HG03025 (cell line): ENCODE measurements around the gene CREB5.

Experiments
- ATAC-seq: cut with Tn5 transposase; IDR thresholded peaks from one replicate; pipeline ENCODE4 v1.9.1; 2021; ENCODE audit warnings: mild to moderate bottlenecking, moderate library complexity; ENCODE audit not compliant: unreplicated experiment, low FRiP score

The CREB5 gene

DNA sequence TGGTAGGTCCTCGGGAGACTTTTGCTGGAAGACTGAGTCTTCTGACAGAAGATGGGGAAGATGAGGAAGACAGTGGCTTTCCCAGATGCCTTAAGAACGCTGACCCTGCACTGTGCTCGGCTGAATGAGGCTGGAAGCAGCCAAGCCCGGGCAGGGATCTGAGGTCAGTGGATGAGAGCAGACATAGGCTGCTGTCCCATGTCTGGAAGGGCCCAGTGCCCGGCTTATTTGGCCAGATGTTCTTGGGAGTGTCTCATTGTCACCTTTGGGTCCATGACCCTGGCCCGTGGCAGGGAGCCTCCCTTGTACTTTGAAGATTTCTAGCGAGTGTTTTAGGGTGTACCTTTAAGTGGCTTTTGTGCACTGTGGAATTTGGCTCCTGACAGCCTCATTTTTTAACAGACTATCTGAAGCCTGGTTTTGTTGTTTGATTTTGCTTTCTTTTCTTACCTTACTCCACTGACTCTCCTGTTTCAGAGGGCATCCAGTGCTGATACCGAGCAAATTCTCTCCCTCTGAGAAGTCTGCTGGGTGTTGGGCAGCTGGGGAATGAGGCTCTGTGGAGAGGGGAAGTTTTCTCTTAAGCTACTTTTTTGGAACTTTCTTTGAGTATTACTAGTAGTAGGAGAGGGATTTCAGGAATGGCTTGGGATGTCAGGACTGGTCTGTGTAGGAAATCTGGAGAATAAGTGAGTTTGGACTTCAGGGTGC, 61.4 kb downstream of the CREB5 start:
- no peak for ATAC-seq

DNA sequence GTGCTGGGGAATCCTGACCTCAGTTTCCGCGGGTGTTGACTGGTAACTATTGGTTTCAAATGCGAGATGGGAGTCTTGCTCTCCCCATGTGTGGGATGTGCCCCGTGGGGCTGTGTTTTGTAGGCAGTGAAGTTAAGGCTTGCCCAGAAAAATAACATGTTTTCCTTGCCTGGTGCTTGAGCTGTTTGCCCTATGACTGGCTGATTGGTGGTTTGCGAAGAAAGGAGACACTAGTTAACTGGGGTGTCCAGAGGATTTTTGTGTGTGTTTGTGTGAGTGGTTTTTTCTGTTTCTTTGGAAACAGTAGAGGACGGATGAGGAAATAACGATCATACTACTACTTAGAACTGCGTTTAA, 61.9 kb downstream of the CREB5 start:
- ATAC-seq = no peak

DNA sequence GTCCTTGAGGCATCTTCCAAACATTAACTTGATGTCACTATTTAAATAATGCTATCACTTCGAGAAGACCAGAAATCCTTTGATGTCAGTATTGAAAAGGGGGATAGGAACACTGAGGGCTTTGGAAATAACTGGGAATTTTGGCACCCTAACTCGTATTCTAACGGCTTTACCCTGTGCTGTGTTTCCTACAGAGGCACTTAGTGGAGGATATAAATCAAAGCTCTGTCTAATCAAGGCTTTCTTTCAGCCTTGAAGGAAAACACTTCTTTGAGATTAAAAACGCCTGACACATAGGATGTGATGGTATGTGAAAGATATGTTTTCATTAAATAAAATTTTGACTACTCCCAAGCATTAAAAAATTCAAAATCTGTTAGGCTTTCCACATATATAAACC, 62.3 kb downstream of the CREB5 start:
- ATAC-seq = no peak

DNA sequence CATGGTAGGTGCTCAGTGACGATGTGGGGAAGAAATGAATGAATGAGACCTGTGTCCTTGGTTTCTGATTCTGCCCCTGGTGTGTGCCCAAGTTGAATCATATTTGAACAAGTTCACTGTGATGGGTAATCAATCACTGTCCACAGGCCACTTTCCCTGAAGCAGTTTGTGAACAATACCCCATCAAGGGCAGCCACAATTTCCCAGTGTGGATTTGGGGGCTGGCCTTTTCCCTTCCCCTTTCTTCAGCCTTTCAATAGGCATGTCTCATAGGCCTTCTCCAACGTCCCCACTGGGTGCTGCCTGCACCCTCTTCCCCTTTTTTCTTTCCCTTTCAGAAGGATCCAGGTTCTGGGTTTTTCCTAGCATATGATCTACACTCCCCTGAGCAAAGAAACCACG, 64.7 kb downstream of the CREB5 start:
- ATAC-seq = no peak

DNA sequence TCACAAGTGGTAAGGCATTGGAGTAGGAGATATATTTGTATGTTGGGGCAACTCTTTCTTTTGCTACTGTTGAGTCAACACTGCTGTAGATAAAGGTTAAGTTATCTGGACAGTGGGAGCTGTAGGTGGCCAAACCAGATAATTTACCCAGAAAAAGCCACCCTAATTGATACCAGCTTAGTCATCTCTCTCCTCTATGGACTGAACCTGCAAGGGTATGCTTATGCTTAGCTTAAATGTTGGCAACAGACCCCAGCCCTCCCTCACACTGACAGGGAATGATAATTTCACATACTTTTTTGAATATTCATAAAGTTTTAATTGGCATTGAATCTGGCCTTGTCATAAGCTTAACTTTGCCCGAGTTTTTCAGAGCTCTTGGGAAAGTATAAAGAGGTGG, 66.3 kb downstream of the CREB5 start:
- ATAC-seq = no peak

DNA sequence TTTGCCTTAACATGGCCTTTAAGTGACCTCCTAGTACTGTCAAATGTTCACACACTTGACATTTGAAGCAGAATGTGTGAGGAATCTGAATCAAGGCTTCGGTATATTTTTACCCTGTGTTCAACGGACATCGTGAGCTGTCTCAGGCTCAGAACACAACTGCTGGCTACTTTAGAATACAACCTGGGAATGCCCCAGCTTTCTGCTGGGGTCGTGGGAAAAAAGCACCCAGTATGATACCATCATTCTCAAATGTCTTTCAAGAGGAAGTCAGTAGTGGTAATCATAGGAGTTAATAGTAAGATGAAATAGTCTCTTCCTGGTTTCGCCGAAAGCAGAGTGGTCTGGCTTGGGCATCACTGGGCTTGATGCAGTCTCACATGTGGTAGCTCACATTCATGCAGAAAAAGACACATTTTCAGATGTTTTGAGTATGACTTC, 67.2 kb downstream of the CREB5 start:
- peak; percentile 79 for ATAC-seq

DNA sequence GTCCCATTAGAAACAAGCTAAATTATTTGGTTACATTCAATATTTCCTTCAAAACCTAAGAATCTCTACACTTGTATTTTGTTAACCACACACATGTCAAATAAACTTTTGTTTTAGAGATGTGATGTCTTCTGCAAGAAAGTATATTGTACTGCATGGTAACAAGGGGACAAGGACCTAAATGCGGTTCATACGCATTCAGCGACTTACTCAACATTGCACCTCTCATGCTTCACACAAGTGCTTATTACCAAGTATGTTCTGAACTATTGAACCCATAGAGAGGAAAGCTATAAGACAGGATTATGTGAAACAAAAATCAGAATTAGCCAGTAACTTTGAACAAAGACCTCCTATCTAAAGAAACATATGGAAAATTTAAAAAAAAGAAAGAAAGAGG, 68.3 kb downstream of the CREB5 start:
- ATAC-seq = no peak

DNA sequence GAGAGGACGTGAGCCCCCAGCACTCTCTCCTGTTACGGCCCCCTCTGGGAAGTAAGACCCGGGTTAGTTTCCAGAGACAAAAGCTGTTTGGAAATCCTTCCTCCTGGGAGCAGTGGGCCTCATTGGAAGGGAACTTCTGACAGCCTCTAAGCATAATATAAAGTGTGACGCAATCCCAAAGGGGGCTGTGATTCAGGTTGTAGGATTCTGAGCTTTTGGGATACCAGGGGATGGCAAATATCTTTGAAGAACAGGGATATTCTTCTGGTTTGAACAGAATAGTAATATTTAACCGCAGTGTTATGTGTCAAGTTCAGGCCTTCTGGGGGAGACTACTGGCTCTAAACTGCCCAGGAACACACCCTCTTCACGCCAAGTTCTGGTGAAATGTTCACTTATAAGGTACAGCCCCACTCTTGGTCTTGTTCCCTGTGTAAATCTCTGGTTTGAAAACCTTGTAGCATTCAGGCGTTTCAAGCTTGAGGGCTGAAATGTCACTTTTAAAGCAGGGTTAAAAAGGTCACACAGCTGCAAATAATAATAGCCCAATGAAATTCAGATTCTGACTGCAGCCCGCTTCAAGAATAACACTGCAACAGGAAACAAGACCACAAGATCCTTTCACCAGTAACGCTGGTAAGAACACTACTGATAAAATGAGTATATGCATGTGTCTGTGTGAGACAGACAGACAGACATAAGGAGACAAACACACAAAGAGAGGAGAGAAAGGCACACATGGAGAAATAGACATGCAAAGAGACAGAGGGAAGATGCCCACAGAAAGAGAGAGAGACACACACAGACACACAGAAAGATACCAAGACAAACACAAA, 69.0 kb downstream of the CREB5 start:
- ATAC-seq = peak; percentile 76

DNA sequence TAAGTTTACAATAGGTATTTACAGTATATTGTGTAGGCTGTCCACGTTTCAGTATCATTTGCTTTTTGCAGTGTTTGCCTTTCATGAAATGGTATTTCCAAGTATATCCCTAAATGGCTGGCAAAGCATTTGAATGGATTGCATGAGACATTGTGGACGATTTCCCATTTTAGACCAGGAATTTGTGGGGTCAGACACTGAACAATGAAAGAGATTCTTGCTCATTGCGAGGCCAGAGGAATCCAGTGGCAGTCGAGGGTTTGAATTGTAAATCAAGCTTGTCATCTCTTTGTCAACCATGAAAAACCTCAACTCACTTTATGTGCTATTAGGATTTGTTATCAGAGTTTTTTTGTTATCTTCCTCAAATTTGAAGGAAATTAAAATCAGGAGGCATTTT, 70.8 kb downstream of the CREB5 start:
- no peak for ATAC-seq

DNA sequence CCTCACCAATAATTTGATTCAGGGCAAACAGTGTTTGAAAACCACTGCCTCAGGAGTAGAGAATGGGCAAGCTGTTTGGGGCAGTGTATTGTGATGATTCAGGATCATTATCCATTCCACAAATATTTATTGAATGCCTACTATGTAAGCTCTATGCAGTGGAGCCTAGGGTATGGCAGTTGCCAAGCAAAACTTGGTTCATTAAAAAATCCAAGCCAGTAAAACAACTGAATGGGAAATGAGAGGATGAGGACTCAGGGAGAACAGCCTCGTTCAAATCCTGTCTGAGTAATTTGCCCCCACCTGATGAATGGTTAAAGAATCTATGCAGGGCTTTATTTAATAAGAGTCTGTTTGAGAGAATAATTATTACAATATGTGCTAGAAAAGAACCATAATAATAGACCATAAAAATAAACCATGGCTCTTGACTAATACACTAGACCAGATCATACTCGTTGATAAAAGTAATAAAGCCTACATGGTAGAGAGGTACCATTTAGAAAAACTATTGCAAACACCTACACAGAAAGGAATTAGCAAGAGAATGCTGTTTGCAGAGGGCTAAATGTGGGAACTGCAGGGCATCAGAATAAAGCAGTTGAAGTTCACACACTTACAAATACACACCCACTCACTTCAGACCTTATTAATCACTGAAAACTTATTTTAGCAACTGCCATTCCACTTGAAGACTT, 71.7 kb downstream of the CREB5 start:
- ATAC-seq = no peak

DNA sequence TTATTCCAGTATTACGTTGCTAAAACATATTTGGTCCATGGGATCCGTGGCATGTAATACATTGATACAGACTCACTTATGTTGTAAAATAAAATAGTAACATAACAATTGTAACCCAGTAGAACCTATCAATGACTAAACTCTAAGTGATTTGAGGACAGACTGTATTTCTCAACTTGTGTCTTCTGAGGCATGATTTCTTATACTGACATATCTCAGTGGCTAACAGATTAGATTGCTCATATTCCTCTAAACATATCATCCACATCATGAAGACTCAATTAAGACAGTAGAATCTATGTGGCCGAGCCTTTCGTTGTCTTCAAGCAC, 72.3 kb downstream of the CREB5 start:
- no peak for ATAC-seq

DNA sequence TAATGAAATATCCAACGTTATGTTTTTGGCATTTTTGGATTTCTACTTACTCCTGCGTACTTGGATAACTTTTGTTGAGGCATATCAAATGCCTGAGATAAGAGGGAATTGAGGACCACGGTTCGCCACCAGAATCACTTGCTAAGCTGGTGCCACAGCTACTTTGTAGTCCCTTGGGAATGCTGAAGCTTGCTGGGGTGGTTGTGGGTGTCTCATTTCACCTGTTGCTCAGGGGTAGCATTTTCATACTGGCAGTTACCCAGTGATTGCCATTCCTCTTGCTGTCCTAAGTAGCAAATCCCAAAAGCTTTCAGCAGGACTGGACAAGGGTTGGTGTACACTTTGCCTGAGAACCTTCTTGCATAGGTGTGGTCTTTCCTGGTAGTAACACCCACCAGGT, 75.2 kb downstream of the CREB5 start:
- ATAC-seq = no peak

DNA sequence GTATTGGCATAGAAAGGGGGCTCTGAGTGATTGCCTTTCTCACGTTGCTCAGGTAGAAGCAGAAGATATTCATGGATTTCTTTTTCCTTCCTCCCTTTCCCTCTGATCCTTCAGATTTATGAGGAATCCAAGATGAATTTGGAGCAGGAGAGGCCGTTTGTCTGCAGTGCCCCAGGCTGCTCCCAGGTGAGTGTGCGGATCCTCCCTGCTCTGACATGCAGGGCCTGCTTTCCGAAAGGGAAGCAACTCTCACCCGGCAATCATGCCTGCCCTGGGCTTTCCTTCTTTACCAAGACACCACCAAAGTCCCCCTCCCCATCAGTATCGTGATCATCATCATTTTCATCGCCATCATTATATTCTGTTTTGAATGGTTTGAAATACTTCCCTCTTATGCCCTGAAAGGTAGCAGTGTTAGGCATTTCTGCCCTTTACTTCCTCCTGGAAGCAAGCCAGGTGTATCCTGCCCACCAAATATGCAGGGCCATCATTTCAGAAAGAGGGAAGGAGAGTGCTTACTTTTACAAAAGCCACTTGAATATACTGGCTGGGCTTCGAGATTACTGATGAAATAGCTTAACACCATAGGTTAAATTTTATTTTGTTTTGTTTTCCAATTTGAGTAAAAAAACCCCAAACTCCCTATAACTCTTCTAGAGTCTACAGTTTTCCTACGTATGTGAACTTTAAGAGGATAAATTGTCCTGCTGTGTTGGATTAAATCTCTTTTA, 75.9 kb downstream of the CREB5 start:
- ATAC-seq = no peak

DNA sequence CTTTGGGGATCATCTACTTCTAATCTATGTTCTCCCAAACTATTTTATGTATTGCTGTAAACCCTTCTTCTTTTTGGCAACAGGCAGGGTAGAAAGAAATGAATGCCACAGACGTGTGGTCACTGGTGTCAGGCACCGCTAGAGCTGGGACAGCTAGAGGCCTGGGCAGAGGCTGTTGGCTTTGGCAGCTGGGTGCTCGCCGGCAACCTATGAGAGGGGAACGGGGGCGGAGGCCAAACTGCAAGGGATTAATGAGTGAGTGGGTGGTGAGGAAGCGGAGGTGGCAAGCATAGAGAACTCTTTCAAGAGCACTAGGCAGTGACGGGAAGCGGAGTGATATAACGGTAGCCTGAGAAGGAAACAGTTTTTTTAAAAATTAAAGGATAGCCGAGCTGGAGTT, 78.5 kb downstream of the CREB5 start:
- no peak for ATAC-seq

DNA sequence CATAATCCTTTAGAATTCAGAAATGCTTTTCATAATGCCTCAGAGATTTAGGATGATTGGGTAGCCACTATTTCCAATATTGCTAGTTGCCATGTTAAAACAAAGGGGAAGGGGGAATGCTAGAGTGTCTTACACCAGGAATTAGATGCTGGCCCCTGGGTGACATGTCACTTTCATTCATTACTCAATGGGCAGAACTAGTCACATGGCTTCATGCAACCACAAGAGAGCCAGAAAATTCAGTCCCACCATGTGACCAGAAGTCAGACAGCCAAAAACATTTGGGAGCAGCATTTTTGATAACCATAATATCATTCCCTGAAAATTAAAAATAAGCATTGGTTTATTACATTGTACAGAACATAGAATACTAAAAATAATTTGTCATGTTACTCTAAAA, 81.2 kb downstream of the CREB5 start:
- no peak for ATAC-seq

DNA sequence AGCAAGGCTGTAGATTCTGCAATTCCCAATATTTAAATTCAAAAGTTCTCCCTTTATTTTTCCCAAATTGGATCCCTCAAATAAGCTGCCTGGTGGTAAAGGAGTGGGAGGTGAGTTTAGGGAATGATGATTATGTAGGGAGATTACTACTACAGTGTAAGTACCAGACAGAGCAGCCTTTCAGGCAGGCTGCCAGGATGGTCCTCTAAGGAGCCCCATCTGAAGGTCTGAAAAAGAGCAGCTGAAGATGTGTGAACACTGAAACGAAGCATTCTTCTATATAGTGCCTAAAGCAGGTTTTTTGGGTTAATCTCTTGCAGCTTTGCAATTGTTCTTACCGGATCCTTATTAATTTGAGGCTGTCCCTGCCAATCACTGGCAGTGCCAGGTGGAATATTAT, 84.7 kb downstream of the CREB5 start:
- no peak for ATAC-seq

DNA sequence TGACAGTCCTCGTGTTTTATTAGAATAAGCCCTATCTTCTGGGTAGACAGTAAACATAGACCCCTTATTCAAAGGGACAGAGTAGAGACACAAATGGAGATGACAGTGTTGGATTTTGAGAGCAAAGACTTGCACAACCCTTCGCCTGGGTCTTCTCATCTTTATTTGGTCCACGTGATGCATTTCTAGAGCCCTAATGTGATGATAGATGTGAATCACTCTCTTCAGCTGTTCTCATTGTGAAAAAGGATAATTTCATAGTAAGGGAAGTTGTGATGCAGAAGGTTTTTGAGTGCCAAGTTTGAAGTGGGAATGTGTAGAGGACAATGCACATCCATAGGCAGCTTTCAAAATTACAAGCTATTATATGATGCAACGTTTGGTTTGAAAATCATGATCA, 86.3 kb downstream of the CREB5 start:
- no peak for ATAC-seq

DNA sequence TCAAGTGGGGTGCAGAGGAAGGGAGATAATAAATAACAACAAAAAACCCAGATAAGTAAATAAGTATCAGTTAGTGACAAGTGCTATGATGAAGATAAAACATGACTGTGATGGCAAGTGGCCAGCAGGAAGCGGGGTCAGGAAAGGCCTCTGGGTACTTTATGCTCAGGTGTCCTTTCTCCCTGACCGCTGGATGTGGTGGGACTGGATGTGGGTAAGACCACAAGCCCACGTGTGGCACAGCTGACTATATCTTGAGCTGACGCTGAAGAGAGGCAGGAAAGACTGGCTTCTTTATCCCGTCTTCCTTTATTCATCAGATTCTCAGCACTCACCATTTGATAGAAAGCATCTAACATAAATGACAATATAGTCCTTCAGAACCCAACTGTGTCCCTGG, 87.8 kb downstream of the CREB5 start:
- no peak for ATAC-seq

DNA sequence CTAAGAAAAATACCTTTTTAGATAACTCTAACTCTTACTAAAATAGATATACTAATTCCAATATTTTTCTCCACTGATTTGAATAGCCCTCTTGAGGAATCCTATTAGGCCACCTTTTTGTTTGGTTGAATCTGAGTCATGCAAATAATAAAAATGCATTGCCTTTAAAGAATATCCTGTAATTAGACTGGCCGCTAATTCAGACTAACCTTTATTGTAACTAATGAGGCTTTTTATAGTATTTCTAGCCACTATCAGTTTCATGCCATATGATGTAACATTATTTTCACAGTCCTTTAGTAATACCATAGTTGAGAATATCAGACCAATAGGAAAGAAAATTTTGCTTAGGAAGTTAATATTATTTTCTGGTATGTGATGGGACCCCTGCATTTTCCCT, 90.1 kb downstream of the CREB5 start:
- no peak for ATAC-seq

DNA sequence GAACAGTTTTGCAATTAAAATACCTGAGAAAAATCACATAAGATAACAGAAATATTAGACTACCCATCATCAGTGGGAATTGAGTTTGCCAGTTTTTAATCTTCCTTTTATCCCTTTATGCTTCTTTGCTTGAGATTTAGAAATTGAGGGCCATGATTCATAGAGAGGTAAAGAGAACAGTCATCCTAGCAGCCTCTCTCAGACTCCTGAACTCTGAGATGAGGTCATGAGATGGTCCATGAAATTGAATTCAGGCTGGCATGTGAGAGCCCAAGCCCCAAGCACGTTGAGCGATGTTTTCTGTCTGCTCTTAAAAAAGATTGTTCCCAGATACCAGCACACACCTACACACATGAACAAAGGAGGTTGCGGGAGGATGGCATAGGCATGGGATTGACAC, 91.1 kb downstream of the CREB5 start:
- ATAC-seq = no peak

DNA sequence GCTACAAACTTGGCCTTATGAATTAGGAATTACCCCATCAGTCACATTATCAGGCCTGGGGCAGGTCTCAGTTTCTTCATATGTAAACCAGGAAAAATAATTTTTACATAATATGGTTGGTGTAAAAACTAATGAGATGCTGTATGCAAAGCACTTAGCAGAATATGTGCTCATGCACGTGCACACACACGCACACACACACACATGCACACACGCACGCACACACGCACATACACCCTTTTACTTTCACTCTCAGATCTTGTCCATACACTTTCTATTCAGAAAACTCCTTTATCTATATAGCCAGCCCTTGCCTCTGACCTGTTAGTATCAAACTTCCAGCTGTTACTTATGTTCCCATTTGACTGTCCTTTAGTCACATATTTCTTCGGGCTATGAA, 92.7 kb downstream of the CREB5 start:
- no peak for ATAC-seq
